WTC11 (cell line): ENCODE results near the gene MACROD2.

Experiments
- EMX1 ChIP-seq: fragments of 250-450 bp; sonication (Bioruptor Pico); IDR thresholded peaks from 2 replicates; pipeline ENCODE4 v1.8.0; 2021; ENCODE audit warnings: mild to moderate bottlenecking
- NR2C2 ChIP-seq: sonication (generic); formaldehyde crosslinking; IDR thresholded peaks from 2 replicates; pipeline ENCODE4 v1.8.0; 2022; ENCODE audit warnings: mild to moderate bottlenecking, missing genetic modification reagents
- RORB ChIP-seq: fragments of 250-450 bp; sonication (Bioruptor Pico); IDR thresholded peaks from 2 replicates; pipeline ENCODE4 v1.9.0; 2021; ENCODE audit warnings: mild to moderate bottlenecking
- SP1 ChIP-seq: sonication (generic); formaldehyde crosslinking; conservative IDR thresholded peaks from 2 replicates; pipeline ENCODE4 v1.8.1; 2022; ENCODE audit warnings: missing genetic modification reagents
- TCF7 ChIP-seq: sonication (generic); formaldehyde crosslinking; IDR thresholded peaks from 2 replicates; pipeline ENCODE4 v1.8.0; 2022; ENCODE audit warnings: mild to moderate bottlenecking, low read depth, missing genetic modification reagents, moderate library complexity
- TF ChIP-seq, protein P1 (sequence below): sonication (generic); formaldehyde crosslinking; IDR thresholded peaks from 2 replicates; pipeline ENCODE4 v1.8.0; 2023; ENCODE audit warnings: missing genetic modification reagents, mild to moderate bottlenecking, borderline replicate concordance
- TF ChIP-seq, protein P2 (sequence below): fragments of 200-600 bp; IDR thresholded peaks from 2 replicates; pipeline ENCODE4 v1.8.0; 2022; ENCODE audit warnings: antibody characterized with exemption

DNA sequence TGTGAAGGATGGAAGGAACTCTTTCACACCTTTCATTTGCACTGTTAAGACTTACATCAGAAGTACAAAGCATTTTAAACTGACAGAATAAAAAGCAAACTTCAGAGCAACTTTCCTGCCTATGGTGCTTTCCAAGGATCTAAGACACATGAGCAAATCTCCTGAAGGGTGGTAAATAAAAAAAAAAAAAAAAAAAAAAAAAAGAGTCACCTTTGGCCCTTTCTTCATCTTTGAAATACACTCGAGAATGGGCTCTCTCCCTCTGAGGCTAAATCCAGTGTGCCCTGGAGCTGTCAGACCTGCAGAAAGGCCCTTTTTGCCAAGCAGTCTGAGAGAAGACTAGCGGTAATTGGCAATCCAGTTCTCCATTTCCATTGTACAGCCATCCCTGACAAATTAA is 1455.9 kb downstream of the MACROD2 start:
- TF ChIP-seq SP1 (CRISPR knock-in tag) (no peak), TCF7 (CRISPR knock-in tag) (no peak), NR2C2 (CRISPR knock-in tag) (no peak), RORB (CRISPR knock-in tag) (no peak), EMX1 (CRISPR knock-in tag) (no peak)
- TF ChIP-seq, protein P1, sequence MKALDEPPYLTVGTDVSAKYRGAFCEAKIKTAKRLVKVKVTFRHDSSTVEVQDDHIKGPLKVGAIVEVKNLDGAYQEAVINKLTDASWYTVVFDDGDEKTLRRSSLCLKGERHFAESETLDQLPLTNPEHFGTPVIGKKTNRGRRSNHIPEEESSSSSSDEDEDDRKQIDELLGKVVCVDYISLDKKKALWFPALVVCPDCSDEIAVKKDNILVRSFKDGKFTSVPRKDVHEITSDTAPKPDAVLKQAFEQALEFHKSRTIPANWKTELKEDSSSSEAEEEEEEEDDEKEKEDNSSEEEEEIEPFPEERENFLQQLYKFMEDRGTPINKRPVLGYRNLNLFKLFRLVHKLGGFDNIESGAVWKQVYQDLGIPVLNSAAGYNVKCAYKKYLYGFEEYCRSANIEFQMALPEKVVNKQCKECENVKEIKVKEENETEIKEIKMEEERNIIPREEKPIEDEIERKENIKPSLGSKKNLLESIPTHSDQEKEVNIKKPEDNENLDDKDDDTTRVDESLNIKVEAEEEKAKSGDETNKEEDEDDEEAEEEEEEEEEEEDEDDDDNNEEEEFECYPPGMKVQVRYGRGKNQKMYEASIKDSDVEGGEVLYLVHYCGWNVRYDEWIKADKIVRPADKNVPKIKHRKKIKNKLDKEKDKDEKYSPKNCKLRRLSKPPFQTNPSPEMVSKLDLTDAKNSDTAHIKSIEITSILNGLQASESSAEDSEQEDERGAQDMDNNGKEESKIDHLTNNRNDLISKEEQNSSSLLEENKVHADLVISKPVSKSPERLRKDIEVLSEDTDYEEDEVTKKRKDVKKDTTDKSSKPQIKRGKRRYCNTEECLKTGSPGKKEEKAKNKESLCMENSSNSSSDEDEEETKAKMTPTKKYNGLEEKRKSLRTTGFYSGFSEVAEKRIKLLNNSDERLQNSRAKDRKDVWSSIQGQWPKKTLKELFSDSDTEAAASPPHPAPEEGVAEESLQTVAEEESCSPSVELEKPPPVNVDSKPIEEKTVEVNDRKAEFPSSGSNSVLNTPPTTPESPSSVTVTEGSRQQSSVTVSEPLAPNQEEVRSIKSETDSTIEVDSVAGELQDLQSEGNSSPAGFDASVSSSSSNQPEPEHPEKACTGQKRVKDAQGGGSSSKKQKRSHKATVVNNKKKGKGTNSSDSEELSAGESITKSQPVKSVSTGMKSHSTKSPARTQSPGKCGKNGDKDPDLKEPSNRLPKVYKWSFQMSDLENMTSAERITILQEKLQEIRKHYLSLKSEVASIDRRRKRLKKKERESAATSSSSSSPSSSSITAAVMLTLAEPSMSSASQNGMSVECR, result no peak
- TF ChIP-seq, protein P2, sequence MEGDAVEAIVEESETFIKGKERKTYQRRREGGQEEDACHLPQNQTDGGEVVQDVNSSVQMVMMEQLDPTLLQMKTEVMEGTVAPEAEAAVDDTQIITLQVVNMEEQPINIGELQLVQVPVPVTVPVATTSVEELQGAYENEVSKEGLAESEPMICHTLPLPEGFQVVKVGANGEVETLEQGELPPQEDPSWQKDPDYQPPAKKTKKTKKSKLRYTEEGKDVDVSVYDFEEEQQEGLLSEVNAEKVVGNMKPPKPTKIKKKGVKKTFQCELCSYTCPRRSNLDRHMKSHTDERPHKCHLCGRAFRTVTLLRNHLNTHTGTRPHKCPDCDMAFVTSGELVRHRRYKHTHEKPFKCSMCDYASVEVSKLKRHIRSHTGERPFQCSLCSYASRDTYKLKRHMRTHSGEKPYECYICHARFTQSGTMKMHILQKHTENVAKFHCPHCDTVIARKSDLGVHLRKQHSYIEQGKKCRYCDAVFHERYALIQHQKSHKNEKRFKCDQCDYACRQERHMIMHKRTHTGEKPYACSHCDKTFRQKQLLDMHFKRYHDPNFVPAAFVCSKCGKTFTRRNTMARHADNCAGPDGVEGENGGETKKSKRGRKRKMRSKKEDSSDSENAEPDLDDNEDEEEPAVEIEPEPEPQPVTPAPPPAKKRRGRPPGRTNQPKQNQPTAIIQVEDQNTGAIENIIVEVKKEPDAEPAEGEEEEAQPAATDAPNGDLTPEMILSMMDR, result no peak
